Hepatocyte (in vitro differentiated cells): ENCODE data around the gene GJA5.

Experiments
- CTCF ChIP-seq: fragments of 200-600 bp; sonication (generic); IDR thresholded peaks from 2 replicates; pipeline ENCODE4 v1.5.1; 2016; ENCODE audit warnings: antibody characterized with exemption, mild to moderate bottlenecking; ENCODE audit not compliant: poor library complexity
- EZH2 ChIP-seq: fragments of 200-600 bp; sonication (generic); IDR thresholded peaks from 2 replicates; pipeline ENCODE4 v1.6.1; 2016; ENCODE audit warnings: antibody characterized with exemption, mild to moderate bottlenecking, borderline replicate concordance
- EZH2phosphoT487 ChIP-seq: fragments of 200-600 bp; sonication (generic); IDR thresholded peaks from one replicate; pipeline ENCODE4 v1.6.1; 2018; ENCODE audit warnings: antibody characterized with exemption, mild to moderate bottlenecking, low read depth, moderate library complexity; ENCODE audit not compliant: unreplicated experiment, severe bottlenecking

GRCh38 chr1:147753081-147753480, 7.3 kb downstream of the GJA5 start:
- no peak for TF ChIP-seq EZH2phosphoT487
- TF ChIP-seq EZH2, result no peak
- no peak for TF ChIP-seq CTCF
